Measurements from ENCODE around the gene IFITM5. TPM values are rescaled to one million over a fixed set of nuclear protein-coding genes. Genes with fewer than 3 reads are reported as not detected.

IFITM5 gene
- total RNA-seq, 1 experiment from 2014 or later: not detected

DNA sequence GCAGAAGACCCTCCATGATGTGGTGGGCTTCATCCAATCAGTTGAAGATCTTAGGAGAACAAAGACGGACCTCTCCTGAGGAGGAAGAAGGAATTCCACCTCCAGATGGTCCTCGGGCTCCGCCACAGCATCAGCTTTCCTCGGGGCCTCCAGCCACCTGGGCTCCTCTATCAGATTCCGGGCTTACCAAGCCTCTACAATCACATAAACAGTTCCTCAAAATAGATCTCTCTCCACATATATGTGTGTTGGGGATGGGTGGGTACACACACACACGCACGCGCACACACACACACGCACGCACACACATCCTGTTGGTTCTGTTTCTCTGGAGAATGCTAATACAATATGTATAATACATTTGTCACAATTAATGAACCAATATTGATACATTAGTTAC is 39.9 kb downstream of the IFITM5 start:
- CTCF ChIA-PET: no interaction called here

DNA sequence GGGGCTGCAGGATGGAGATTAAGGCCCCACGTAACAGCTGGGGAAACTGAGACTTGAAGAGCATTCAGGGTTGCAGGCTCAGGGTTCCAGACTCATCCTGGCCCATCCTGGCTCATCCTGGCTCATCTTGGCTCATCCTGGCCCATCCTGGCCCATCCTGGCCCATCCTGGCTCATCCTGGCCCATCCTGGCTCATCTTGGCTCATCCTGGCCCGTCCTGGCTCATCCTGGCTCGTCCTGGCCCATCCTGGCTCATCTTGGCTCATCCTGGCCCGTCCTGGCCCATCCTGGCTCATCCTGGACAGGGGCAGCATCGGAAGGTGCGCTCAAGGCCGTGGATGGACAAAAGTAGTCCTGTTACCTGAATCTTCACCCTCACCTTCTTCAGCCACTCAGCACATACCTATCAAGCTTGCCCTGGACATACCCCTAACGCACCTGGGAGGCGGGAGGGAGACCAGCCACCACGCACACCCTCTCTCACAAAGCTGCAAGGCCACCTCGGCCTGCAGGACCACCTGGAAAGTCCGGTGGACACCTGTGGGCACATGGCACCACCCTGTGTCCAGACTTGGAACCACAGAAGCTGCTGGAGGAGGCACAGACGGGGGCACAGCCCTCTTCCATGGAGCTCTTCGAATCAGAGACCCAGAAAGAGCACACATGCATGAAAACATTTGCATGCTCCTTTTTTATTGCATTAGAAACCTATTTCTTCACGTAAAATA is 41.4 kb downstream of the IFITM5 start:
- Histone ChIP-seq H3K27ac (ENCODE audit: low read length) (no peak overlapping the region), H3K4me1 (ENCODE audit: control insufficient read depth, insufficient read depth, low read length) (no peaks in the 10 kb centered on the region), H3K4me3 (ENCODE audit: low read depth in 2 of 2, low read length in 2 of 2) (no peak overlapping the region), H3K36me3 (ENCODE audit: control insufficient read depth, insufficient read depth, low read length) (no peaks in the 10 kb centered on the region), H3K27me3 (ENCODE audit: control insufficient read depth, insufficient read depth, low read length) (no peaks in the 10 kb centered on the region), H3K9me3 (ENCODE audit: control insufficient read depth, insufficient read depth, low read depth, low read length) (no peaks in the 10 kb centered on the region)
- peak; percentile 69; the same call in 1 of the 2 replicates for ATAC-seq
- no TSS peak for BruUV-seq (replicated peaks)
- in situ Hi-C loops (cut with HindIII; ENCODE audit: low pct_unique_long_range_greater_than_20kb, low sequenced_read_pairs): no loop called here
- intact Hi-C loops (cut with micrococcal nuclease; ENCODE audit: unreplicated experiment): no loop called here
- TF ChIP-seq, protein P1, sequence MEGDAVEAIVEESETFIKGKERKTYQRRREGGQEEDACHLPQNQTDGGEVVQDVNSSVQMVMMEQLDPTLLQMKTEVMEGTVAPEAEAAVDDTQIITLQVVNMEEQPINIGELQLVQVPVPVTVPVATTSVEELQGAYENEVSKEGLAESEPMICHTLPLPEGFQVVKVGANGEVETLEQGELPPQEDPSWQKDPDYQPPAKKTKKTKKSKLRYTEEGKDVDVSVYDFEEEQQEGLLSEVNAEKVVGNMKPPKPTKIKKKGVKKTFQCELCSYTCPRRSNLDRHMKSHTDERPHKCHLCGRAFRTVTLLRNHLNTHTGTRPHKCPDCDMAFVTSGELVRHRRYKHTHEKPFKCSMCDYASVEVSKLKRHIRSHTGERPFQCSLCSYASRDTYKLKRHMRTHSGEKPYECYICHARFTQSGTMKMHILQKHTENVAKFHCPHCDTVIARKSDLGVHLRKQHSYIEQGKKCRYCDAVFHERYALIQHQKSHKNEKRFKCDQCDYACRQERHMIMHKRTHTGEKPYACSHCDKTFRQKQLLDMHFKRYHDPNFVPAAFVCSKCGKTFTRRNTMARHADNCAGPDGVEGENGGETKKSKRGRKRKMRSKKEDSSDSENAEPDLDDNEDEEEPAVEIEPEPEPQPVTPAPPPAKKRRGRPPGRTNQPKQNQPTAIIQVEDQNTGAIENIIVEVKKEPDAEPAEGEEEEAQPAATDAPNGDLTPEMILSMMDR (IDR thresholded peaks at IDR 0.05): no peak
- TF ChIP-seq TCF7L2 (IDR thresholded peaks at IDR 0.05; ENCODE audit: low read depth, low read length) (no peak), SIN3A (IDR thresholded peaks at IDR 0.05; ENCODE audit: borderline replicate concordance, insufficient read depth, low read depth, low read length) (no peak), POLR2AphosphoS5 (IDR thresholded peaks at IDR 0.05; ENCODE audit: low read depth, low read length) (no peak)
- TF ChIP-seq, protein P2, sequence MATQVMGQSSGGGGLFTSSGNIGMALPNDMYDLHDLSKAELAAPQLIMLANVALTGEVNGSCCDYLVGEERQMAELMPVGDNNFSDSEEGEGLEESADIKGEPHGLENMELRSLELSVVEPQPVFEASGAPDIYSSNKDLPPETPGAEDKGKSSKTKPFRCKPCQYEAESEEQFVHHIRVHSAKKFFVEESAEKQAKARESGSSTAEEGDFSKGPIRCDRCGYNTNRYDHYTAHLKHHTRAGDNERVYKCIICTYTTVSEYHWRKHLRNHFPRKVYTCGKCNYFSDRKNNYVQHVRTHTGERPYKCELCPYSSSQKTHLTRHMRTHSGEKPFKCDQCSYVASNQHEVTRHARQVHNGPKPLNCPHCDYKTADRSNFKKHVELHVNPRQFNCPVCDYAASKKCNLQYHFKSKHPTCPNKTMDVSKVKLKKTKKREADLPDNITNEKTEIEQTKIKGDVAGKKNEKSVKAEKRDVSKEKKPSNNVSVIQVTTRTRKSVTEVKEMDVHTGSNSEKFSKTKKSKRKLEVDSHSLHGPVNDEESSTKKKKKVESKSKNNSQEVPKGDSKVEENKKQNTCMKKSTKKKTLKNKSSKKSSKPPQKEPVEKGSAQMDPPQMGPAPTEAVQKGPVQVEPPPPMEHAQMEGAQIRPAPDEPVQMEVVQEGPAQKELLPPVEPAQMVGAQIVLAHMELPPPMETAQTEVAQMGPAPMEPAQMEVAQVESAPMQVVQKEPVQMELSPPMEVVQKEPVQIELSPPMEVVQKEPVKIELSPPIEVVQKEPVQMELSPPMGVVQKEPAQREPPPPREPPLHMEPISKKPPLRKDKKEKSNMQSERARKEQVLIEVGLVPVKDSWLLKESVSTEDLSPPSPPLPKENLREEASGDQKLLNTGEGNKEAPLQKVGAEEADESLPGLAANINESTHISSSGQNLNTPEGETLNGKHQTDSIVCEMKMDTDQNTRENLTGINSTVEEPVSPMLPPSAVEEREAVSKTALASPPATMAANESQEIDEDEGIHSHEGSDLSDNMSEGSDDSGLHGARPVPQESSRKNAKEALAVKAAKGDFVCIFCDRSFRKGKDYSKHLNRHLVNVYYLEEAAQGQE (IDR thresholded peaks at IDR 0.05; ENCODE audit: insufficient read depth in 1 of 2, low read depth in 2 of 2, low read length in 1 of 2): no peak
- no peak for DNase-seq (ENCODE audit: low read depth, low spot score)
- ChIA-PET POLR2A (interaction anchor here (0.6 to 0.7 kb wide), 2 partner anchors 10 to 104 kb away, joined by 4 to 6 read pairs; no protein-coding TSS in a partner anchor), CTCF (interaction anchor here (0.7 to 1.0 kb wide), 3 partner anchors 9 to 51 kb away, joined by 3 to 4 read pairs (median 4); partner anchors contain the start of gene BET1L)

More for the DNA sequence above, 39.9 kb downstream of the IFITM5 start:
- TF ChIP-seq POLR2AphosphoS5 (IDR thresholded peaks at IDR 0.05; ENCODE audit: low read depth, low read length) (no peak), TCF7L2 (IDR thresholded peaks at IDR 0.05; ENCODE audit: low read depth, low read length) (no peak), SIN3A (IDR thresholded peaks at IDR 0.05; ENCODE audit: borderline replicate concordance, insufficient read depth, low read depth, low read length) (no peak)
- TF ChIP-seq, protein P1 (IDR thresholded peaks at IDR 0.05): no peak
- TF ChIP-seq, protein P2 (IDR thresholded peaks at IDR 0.05; ENCODE audit: insufficient read depth in 1 of 2, low read depth in 2 of 2, low read length in 1 of 2): no peak
- POLR2A ChIA-PET: no interaction called here
- Histone ChIP-seq H3K9me3 (ENCODE audit: control insufficient read depth, insufficient read depth, low read depth, low read length) (no peaks in the 10 kb centered on the region), H3K4me3 (ENCODE audit: low read depth in 2 of 2, low read length in 2 of 2) (no peak overlapping the region), H3K27me3 (ENCODE audit: control insufficient read depth, insufficient read depth, low read length) (no peaks in the 10 kb centered on the region), H3K27ac (ENCODE audit: low read length) (no peak overlapping the region), H3K4me1 (ENCODE audit: control insufficient read depth, insufficient read depth, low read length) (no peaks in the 10 kb centered on the region), H3K36me3 (ENCODE audit: control insufficient read depth, insufficient read depth, low read length) (no peaks in the 10 kb centered on the region)
- BruUV-seq (replicated peaks): no TSS peak
- DNase-seq (ENCODE audit: low read depth, low spot score): no peak
- ATAC-seq: no peak
- intact Hi-C loops (cut with micrococcal nuclease; ENCODE audit: unreplicated experiment) (no loop called here), in situ Hi-C loops (cut with HindIII; ENCODE audit: low pct_unique_long_range_greater_than_20kb, low sequenced_read_pairs) (no loop called here)
